Trophoblast cell (in vitro differentiated cells and primary cell): Measurements from ENCODE around the gene DENND1A.

Experiments
- DNase-seq, 2 donors: peaks; one replicate each; pipeline ENCODE4 v3.0.0-alpha.2; 2016
- H2AFZ ChIP-seq: 2 replicates; pipeline ENCODE4 v1.6.1; 2013; ENCODE audit warnings: low read length, moderate library complexity, mild to moderate bottlenecking; ENCODE audit not compliant: insufficient read depth, poor library complexity
- H2AK5ac ChIP-seq: 2 replicates; pipeline ENCODE4 v1.6.1; 2013; ENCODE audit warnings: mild to moderate bottlenecking, low read length
- H2BK120ac ChIP-seq: 2 replicates; pipeline ENCODE4 v1.6.1; 2013; ENCODE audit warnings: low read length, mild to moderate bottlenecking, moderate library complexity; ENCODE audit not compliant: insufficient read depth, poor library complexity
- H2BK12ac ChIP-seq: 2 replicates; pipeline ENCODE4 v1.6.1; 2013; ENCODE audit warnings: mild to moderate bottlenecking, low read length, moderate library complexity
- H2BK5ac ChIP-seq: 2 replicates; pipeline ENCODE4 v1.6.1; 2013; ENCODE audit warnings: low read length, low read depth, moderate library complexity, mild to moderate bottlenecking; ENCODE audit not compliant: poor library complexity
- H3K14ac ChIP-seq: 2 replicates; pipeline ENCODE4 v1.6.1; 2013; ENCODE audit warnings: mild to moderate bottlenecking, low read length
- H3K18ac ChIP-seq: 2 replicates; pipeline ENCODE4 v1.6.1; 2013; ENCODE audit warnings: mild to moderate bottlenecking, low read length
- H3K23ac ChIP-seq: 2 replicates; pipeline ENCODE4 v1.6.1; 2013; ENCODE audit warnings: low read length
- H3K27ac ChIP-seq: 2 replicates; pipeline ENCODE4 v1.5.1; 2013; ENCODE audit warnings: low read depth, mild to moderate bottlenecking, inconsistent platforms, low read length, moderate library complexity
- H3K27me3 ChIP-seq: 2 replicates; pipeline ENCODE4 v1.6.1; 2013; ENCODE audit warnings: inconsistent platforms, mild to moderate bottlenecking, low read length, moderate library complexity; ENCODE audit not compliant: insufficient read depth
- H3K36me3 ChIP-seq, 2 experiments: 1 replicate in 1 of 2; 2 replicates in 1 of 2; pipeline ENCODE4 v1.6.1; 2013; ENCODE audit warnings: low read length in 2 of 2, mild to moderate bottlenecking in 2 of 2, moderate library complexity in 1 of 2; ENCODE audit not compliant: insufficient read depth in 2 of 2, control insufficient read depth in 1 of 2
- H3K4ac ChIP-seq: 2 replicates; pipeline ENCODE4 v1.6.1; 2013; ENCODE audit warnings: low read depth, mild to moderate bottlenecking, low read length, moderate library complexity
- H3K4me1 ChIP-seq, 2 experiments: 1 replicate in 1 of 2; 2 replicates in 1 of 2; pipeline ENCODE4 v1.6.1; 2013; ENCODE audit warnings: low read length in 2 of 2, mild to moderate bottlenecking in 2 of 2, moderate library complexity in 1 of 2; ENCODE audit not compliant: insufficient read depth in 2 of 2, control insufficient read depth in 1 of 2
- H3K4me2 ChIP-seq: 2 replicates; pipeline ENCODE4 v1.6.1; 2013; ENCODE audit warnings: inconsistent platforms, mild to moderate bottlenecking, low read length, moderate library complexity
- H3K4me3 ChIP-seq: 2 replicates; pipeline ENCODE4 v1.5.1; 2013; ENCODE audit warnings: mild to moderate bottlenecking, low read depth, low read length, inconsistent platforms
- H3K79me1 ChIP-seq: one replicate; pipeline ENCODE4 v1.6.1; 2013; ENCODE audit warnings: low read length
- H3K79me2 ChIP-seq: 2 replicates; pipeline ENCODE4 v1.6.1; 2013; ENCODE audit warnings: low read length, mild to moderate bottlenecking; ENCODE audit not compliant: control insufficient read depth, insufficient read depth, poor library complexity
- H3K9ac ChIP-seq: 2 replicates; pipeline ENCODE4 v1.6.1; 2013; ENCODE audit warnings: mild to moderate bottlenecking, low read length
- H3K9me3 ChIP-seq: 2 replicates; pipeline ENCODE4 v1.6.1; 2013; ENCODE audit warnings: low read depth, mild to moderate bottlenecking, control low read depth, inconsistent platforms, low read length; ENCODE audit not compliant: insufficient read depth
- H4K12ac ChIP-seq: 2 replicates; pipeline ENCODE4 v1.6.1; 2013; ENCODE audit warnings: low read depth, mild to moderate bottlenecking, low read length, moderate library complexity
- H4K8ac ChIP-seq: 2 replicates; pipeline ENCODE4 v1.6.1; 2013; ENCODE audit warnings: low read depth, mild to moderate bottlenecking, low read length, moderate library complexity
- H4K91ac ChIP-seq: one replicate; pipeline ENCODE4 v1.6.1; 2013; ENCODE audit warnings: low read depth, mild to moderate bottlenecking, low read length, moderate library complexity
- WGBS: extraction: QIAGEN DNeasy Blood & Tissue Kit; methylation state at CpG from one replicate; pipeline ENCODE4 v1.1.7; 2013; ENCODE audit warnings: missing lambda C conversion rate; ENCODE audit not compliant: insufficient read length, insufficient coverage; ENCODE audit errors: extremely low coverage; 5-methylcytosine and 5-hydroxymethylcytosine counted together

The DENND1A gene

GRCh38 chr9:123974471-123974870 is 44.5 kb upstream of the DENND1A start:
- H3K27ac ChIP-seq = no peak overlapping the region
- no peak overlapping the region for H4K8ac ChIP-seq
- H3K36me3 ChIP-seq = no peaks in the 10 kb centered on the region
- H2BK120ac ChIP-seq = no peak overlapping the region
- no peak overlapping the region for H2AFZ ChIP-seq
- no peak overlapping the region for H3K4me3 ChIP-seq
- no peak overlapping the region for H2BK5ac ChIP-seq
- H3K14ac ChIP-seq = no peak overlapping the region
- no peak overlapping the region for H2BK12ac ChIP-seq
- H4K91ac ChIP-seq = no peak overlapping the region
- peaks cover 16% of the 10 kb centered on the region for H3K9me3 ChIP-seq
- no peak overlapping the region for H3K23ac ChIP-seq
- H3K9ac ChIP-seq = no peak overlapping the region
- H3K4me1 ChIP-seq = no peaks in the 10 kb centered on the region
- no peak for DNase-seq
- no peaks in the 10 kb centered on the region for H3K27me3 ChIP-seq
- no peak overlapping the region for H2AK5ac ChIP-seq
- no peak overlapping the region for H3K18ac ChIP-seq
- no peak overlapping the region for H3K4ac ChIP-seq
- H4K12ac ChIP-seq = no peak overlapping the region
- no peaks in the 10 kb centered on the region for H3K79me1 ChIP-seq
- no CpG with 5 or more reads among the region's 12 CpGs for WGBS
- no peak overlapping the region for H3K4me2 ChIP-seq
- no peaks in the 10 kb centered on the region for H3K79me2 ChIP-seq

- H2AFZ ChIP-seq = no peak overlapping the region
- peaks cover 16% of the 10 kb centered on the region for H3K9me3 ChIP-seq
Measured at GRCh38 chr9:123973590-123974223, 43.8 kb upstream of the DENND1A start.

GRCh38 chr9:123972618-123973017 is 42.7 kb upstream of the DENND1A start:
- H4K91ac ChIP-seq = no peak overlapping the region
- no peak overlapping the region for H2AFZ ChIP-seq
- H3K4me1 ChIP-seq = no peaks in the 10 kb centered on the region
- WGBS = over 99% methylated on average over 8 of the region's 8 CpGs
- no peaks in the 10 kb centered on the region for H3K36me3 ChIP-seq
- H3K18ac ChIP-seq = no peak overlapping the region
- peaks cover 16% of the 10 kb centered on the region for H3K9me3 ChIP-seq
- no peak overlapping the region for H3K9ac ChIP-seq
- DNase-seq = no peak
- no peak overlapping the region for H4K8ac ChIP-seq
- H3K79me1 ChIP-seq = no peaks in the 10 kb centered on the region
- H2BK120ac ChIP-seq = no peak overlapping the region
- H3K27ac ChIP-seq = no peak overlapping the region
- no peaks in the 10 kb centered on the region for H3K27me3 ChIP-seq
- H3K14ac ChIP-seq = no peak overlapping the region
- H2AK5ac ChIP-seq = no peak overlapping the region
- no peak overlapping the region for H3K4ac ChIP-seq
- H3K4me3 ChIP-seq = peak overlapping the region; percentile 13
- peak overlapping the region; percentile 6 for H3K23ac ChIP-seq
- H2BK12ac ChIP-seq = no peak overlapping the region
- H3K79me2 ChIP-seq = no peaks in the 10 kb centered on the region
- H3K4me2 ChIP-seq = no peak overlapping the region
- H4K12ac ChIP-seq = no peak overlapping the region
- H2BK5ac ChIP-seq = no peak overlapping the region

More at GRCh38 chr9:123973590-123974223, 43.8 kb upstream of the DENND1A start:
- Histone ChIP-seq H4K8ac (no peak overlapping the region), H3K36me3 (no peaks in the 10 kb centered on the region), H2BK12ac (no peak overlapping the region), H3K14ac (no peak overlapping the region), H4K12ac (no peak overlapping the region), H3K27ac (no peak overlapping the region), H3K27me3 (no peaks in the 10 kb centered on the region), H2BK120ac (no peak overlapping the region), H3K23ac (no peak overlapping the region), H4K91ac (no peak overlapping the region), H3K4me2 (no peak overlapping the region), H3K4ac (no peak overlapping the region), H3K4me3 (peak overlapping the region; percentile 57), H2BK5ac (no peak overlapping the region), H3K4me1 (no peaks in the 10 kb centered on the region), H3K9ac (no peak overlapping the region), H2AK5ac (no peak overlapping the region), H3K18ac (no peak overlapping the region), H3K79me1 (no peaks in the 10 kb centered on the region), H3K79me2 (no peaks in the 10 kb centered on the region)
- whole genome bisulfite sequencing = over 99% methylated on average over 7 of the region's 9 CpGs
- DNase-seq = no peak

GRCh38 chr9:123967323-123967722 is 37.4 kb upstream of the DENND1A start:
- no peak overlapping the region for H2AK5ac ChIP-seq
- no peaks in the 10 kb centered on the region for H3K36me3 ChIP-seq
- H3K9me3 ChIP-seq = peaks cover 5% of the 10 kb centered on the region
- DNase-seq = no peak
- H3K4me2 ChIP-seq = no peak overlapping the region
- H3K4me1 ChIP-seq = no peaks in the 10 kb centered on the region
- H3K27ac ChIP-seq = no peak overlapping the region
- H3K9ac ChIP-seq = no peak overlapping the region
- no peaks in the 10 kb centered on the region for H3K79me2 ChIP-seq
- no peak overlapping the region for H2BK12ac ChIP-seq
- H3K27me3 ChIP-seq = no peaks in the 10 kb centered on the region
- H2AFZ ChIP-seq = no peak overlapping the region
- H4K12ac ChIP-seq = no peak overlapping the region
- H2BK5ac ChIP-seq = no peak overlapping the region
- no peak overlapping the region for H3K4me3 ChIP-seq
- H4K8ac ChIP-seq = no peak overlapping the region
- no peak overlapping the region for H3K18ac ChIP-seq
- no peak overlapping the region for H4K91ac ChIP-seq
- no peak overlapping the region for H2BK120ac ChIP-seq
- no peaks in the 10 kb centered on the region for H3K79me1 ChIP-seq
- H3K14ac ChIP-seq = no peak overlapping the region
- H3K23ac ChIP-seq = no peak overlapping the region
- no peak overlapping the region for H3K4ac ChIP-seq
